ENCODE data around the gene PRDX5. TPM values are rescaled to one million over a fixed set of nuclear protein-coding genes. Genes with fewer than 3 reads are reported as not detected.
A peak's percentile ranks its signal among the peaks of the same experiment; 100 is the strongest.

PRDX5 gene
- total RNA-seq, 1 experiment from 2014 or later: 255 TPM

- DNase-seq (ENCODE audit: low spot score): no peak
- ChIA-PET POLR2A (interaction anchor here (0.5 kb wide), 1 partner anchor 99 kb away, joined by 10 read pairs; no protein-coding TSS in a partner anchor), CTCF (interaction anchor here (1.1 to 4.0 kb wide), 5 partner anchors 24 to 72 kb away, joined by 5 to 24 read pairs (median 7); partner anchors contain the start of genes CATSPERZ and PLCB3)
- no peak overlapping the region for H3K4me3 Mint-ChIP-seq
- TF ChIP-seq CREB1 (CRISPR knock-in tag; IDR thresholded peaks at IDR 0.05): no peak
- TF ChIP-seq OVOL2 (CRISPR knock-in tag; IDR thresholded peaks at IDR 0.05; ENCODE audit: borderline replicate concordance): no peak
- TF ChIP-seq ZNF423 (CRISPR knock-in tag; IDR thresholded peaks at IDR 0.05): no peak
- no peak for TF ChIP-seq FOXP1 (CRISPR knock-in tag; IDR thresholded peaks at IDR 0.05; ENCODE audit: borderline replicate concordance)
- no peak for TF ChIP-seq KAT7 (CRISPR knock-in tag; IDR thresholded peaks at IDR 0.05; ENCODE audit: borderline replicate concordance)
- TF ChIP-seq ZNF396 (CRISPR knock-in tag; IDR thresholded peaks at IDR 0.05; ENCODE audit: borderline replicate concordance): no peak
- TF ChIP-seq ATF6 (CRISPR knock-in tag; IDR thresholded peaks at IDR 0.05): no peak
- no peak for TF ChIP-seq SP1 (CRISPR knock-in tag; conservative IDR thresholded peaks at IDR 0.05)
- no peak for TF ChIP-seq E2F1 (CRISPR knock-in tag; IDR thresholded peaks at IDR 0.05)
- TF ChIP-seq TCF7 (CRISPR knock-in tag; IDR thresholded peaks at IDR 0.05; ENCODE audit: low read depth): no peak
- no peak for TF ChIP-seq IRF2 (CRISPR knock-in tag; IDR thresholded peaks at IDR 0.05; ENCODE audit: borderline replicate concordance, low read depth)
- no peak for TF ChIP-seq ATF1 (CRISPR knock-in tag; IDR thresholded peaks at IDR 0.05)
- no peak for TF ChIP-seq TEAD4 (CRISPR knock-in tag; IDR thresholded peaks at IDR 0.05)
- H3K4me1 Mint-ChIP-seq: peaks cover 23% of the 10 kb centered on the region
- no peak for ATAC-seq
- no peaks in the 10 kb centered on the region for H3K27me3 Mint-ChIP-seq (ENCODE audit: low read depth)
- 0 out of 2 replicates have a peak overlapping the region, but pooled peaks have one; percentile 21 for H3K27ac Mint-ChIP-seq
- no peaks in the 10 kb centered on the region for H3K9me3 Mint-ChIP-seq
- no peaks in the 10 kb centered on the region for H3K36me3 Mint-ChIP-seq
These were observed 42.1 kb upstream of the PRDX5 start for GRCh38 chr11:64275841-64276240.

GRCh38 chr11:64276653-64277431 lies 41.1 kb upstream of the PRDX5 start:
- no peaks in the 10 kb centered on the region for H3K27me3 Mint-ChIP-seq (ENCODE audit: low read depth)
- POLR2A ChIA-PET: interaction anchor here (0.5 to 0.6 kb wide), 2 partner anchors 25 to 100 kb away, joined by 3 to 10 read pairs; no protein-coding TSS in a partner anchor
- ATAC-seq (no peak), DNase-seq (ENCODE audit: low spot score) (no peak)
- TF ChIP-seq JAZF1 (CRISPR knock-in tag; IDR thresholded peaks at IDR 0.05): no peak
- TF ChIP-seq TCF7 (CRISPR knock-in tag; IDR thresholded peaks at IDR 0.05; ENCODE audit: low read depth): no peak
- no peak for TF ChIP-seq FOXP1 (CRISPR knock-in tag; IDR thresholded peaks at IDR 0.05; ENCODE audit: borderline replicate concordance)
- no peak for TF ChIP-seq PRRX2 (CRISPR knock-in tag; IDR thresholded peaks at IDR 0.05)
- TF ChIP-seq TP53 (CRISPR knock-in tag; IDR thresholded peaks at IDR 0.05): no peak
- no peak for TF ChIP-seq ATF3 (CRISPR knock-in tag; conservative IDR thresholded peaks at IDR 0.05)
- TF ChIP-seq CBFB (CRISPR knock-in tag; IDR thresholded peaks at IDR 0.05; ENCODE audit: low read depth): no peak
- no peak for TF ChIP-seq MYBL2 (CRISPR knock-in tag; IDR thresholded peaks at IDR 0.05)
- TF ChIP-seq CREB1 (CRISPR knock-in tag; IDR thresholded peaks at IDR 0.05): no peak
- no peak for TF ChIP-seq NFYB (CRISPR knock-in tag; conservative IDR thresholded peaks at IDR 0.05; ENCODE audit: low read depth)
- no peak for TF ChIP-seq FOXJ3 (CRISPR knock-in tag; IDR thresholded peaks at IDR 0.05; ENCODE audit: borderline replicate concordance)
- no peak for TF ChIP-seq FOXK1 (CRISPR knock-in tag; IDR thresholded peaks at IDR 0.05)
- TF ChIP-seq EMX1 (CRISPR knock-in tag; IDR thresholded peaks at IDR 0.05): no peak
- no peak for TF ChIP-seq E2F1 (CRISPR knock-in tag; IDR thresholded peaks at IDR 0.05)
- TF ChIP-seq USF1 (CRISPR knock-in tag; IDR thresholded peaks at IDR 0.05): no peak
- peaks cover 6% of the 10 kb centered on the region for H3K36me3 Mint-ChIP-seq
- H3K27ac Mint-ChIP-seq: no peak overlapping the region
- CTCF ChIA-PET: interaction anchor here (0.7 to 4.0 kb wide), 6 partner anchors 24 to 78 kb away, joined by 3 to 24 read pairs (median 6); partner anchors contain the start of genes CATSPERZ and PLCB3
- peaks cover 21% of the 10 kb centered on the region for H3K4me1 Mint-ChIP-seq
- no peaks in the 10 kb centered on the region for H3K9me3 Mint-ChIP-seq
- no peak overlapping the region for H3K4me3 Mint-ChIP-seq
